NOMO-1 treated with dmso at 0.1 percent for 144 hours (cell line): ENCODE measurements around the gene POTEJ.
"Not testable (repeated sequence)": the region's sequence is repeated elsewhere in the genome, so short reads cannot be mapped to it uniquely, and the experiment has no call there.

Experiments
- DNase-seq: peaks from one replicate; lab custom pipeline; 2025; ENCODE audit not compliant: unreplicated experiment; lab: John Stamatoyannopoulos, UW

The POTEJ gene

GRCh38 chr2:130611140-130611539 is at the start of gene POTEJ:
TSS of gene POTEJ (plus strand) at chr2:130611440. CDS start at chr2:130611533, 93 bp downstream.
- not testable (repeated sequence) for DNase-seq

- not testable (repeated sequence) for DNase-seq
Measured at GRCh38 chr2:130566165-130566564, 45.1 kb upstream of the POTEJ start.

GRCh38 chr2:130571929-130572328 is 39.3 kb upstream of the POTEJ start:
- DNase-seq, result not testable (repeated sequence)

GRCh38 chr2:130574230-130574629 is 37.0 kb upstream of the POTEJ start:
- DNase-seq, result not testable (repeated sequence)

GRCh38 chr2:130576209-130576784 is 34.9 kb upstream of the POTEJ start:
- DNase-seq, result not testable (repeated sequence)

GRCh38 chr2:130577559-130577958 is 33.7 kb upstream of the POTEJ start:
- DNase-seq, result not testable (repeated sequence)

- DNase-seq, result not testable (repeated sequence)
Measured at GRCh38 chr2:130579121-130579520, 32.1 kb upstream of the POTEJ start.

GRCh38 chr2:130581491-130581890 is 29.7 kb upstream of the POTEJ start:
- DNase-seq, result not testable (repeated sequence)

GRCh38 chr2:130582970-130583369 is 28.3 kb upstream of the POTEJ start:
- DNase-seq, result not testable (repeated sequence)

- not testable (repeated sequence) for DNase-seq
Measured at GRCh38 chr2:130583582-130583981, 27.7 kb upstream of the POTEJ start.

GRCh38 chr2:130584726-130585125 is 26.5 kb upstream of the POTEJ start:
- not testable (repeated sequence) for DNase-seq

- not testable (repeated sequence) for DNase-seq
Measured at GRCh38 chr2:130588688-130589458, 22.4 kb upstream of the POTEJ start.

- DNase-seq, result not testable (repeated sequence)
Measured at GRCh38 chr2:130590170-130590841, 20.9 kb upstream of the POTEJ start.

- DNase-seq, result not testable (repeated sequence)
Measured at GRCh38 chr2:130590842-130591359, 20.3 kb upstream of the POTEJ start.

GRCh38 chr2:130592791-130593414 is 18.3 kb upstream of the POTEJ start:
- DNase-seq, result not testable (repeated sequence)

GRCh38 chr2:130594011-130594410 is 17.2 kb upstream of the POTEJ start:
- DNase-seq, result not testable (repeated sequence)

GRCh38 chr2:130596757-130597156 is 14.5 kb upstream of the POTEJ start:
- DNase-seq, result not testable (repeated sequence)

GRCh38 chr2:130597994-130598393 is 13.2 kb upstream of the POTEJ start:
- DNase-seq, result not testable (repeated sequence)

GRCh38 chr2:130598463-130598862 is 12.8 kb upstream of the POTEJ start:
- not testable (repeated sequence) for DNase-seq

GRCh38 chr2:130599393-130599792 is 11.8 kb upstream of the POTEJ start, which contains the start of gene CFC1:
TSS of gene CFC1 (minus strand) at chr2:130599575. CDS start at chr2:130599287, 288 bp downstream.
- not testable (repeated sequence) for DNase-seq

- not testable (repeated sequence) for DNase-seq
Measured at GRCh38 chr2:130599926-130600325, 11.3 kb upstream of the POTEJ start.
